HepG2 (cell line): ENCODE results near the gene NDUFA5. TPM values are rescaled to one million over a fixed set of nuclear protein-coding genes. Genes with fewer than 3 reads are reported as not detected.

Experiments
- ARID2 ChIP-seq: sonication (generic); formaldehyde crosslinking; IDR thresholded peaks from 2 replicates; pipeline ENCODE4 v1.8.1; 2022; ENCODE audit warnings: mild to moderate bottlenecking, missing genetic modification reagents, borderline replicate concordance
- IRF9 ChIP-seq: sonication (generic); formaldehyde crosslinking; IDR thresholded peaks from 2 replicates; pipeline ENCODE4 v1.8.0; 2022; ENCODE audit warnings: missing genetic modification reagents, mild to moderate bottlenecking, borderline replicate concordance
- RAD51 ChIP-seq: fragments of 450-650 bp; IDR thresholded peaks from 2 replicates; pipeline ENCODE4 v1.6.1; 2016; ENCODE audit warnings: borderline replicate concordance
- RFX1 ChIP-seq: fragments of 450-650 bp; IDR thresholded peaks from 2 replicates; pipeline ENCODE4 v1.6.1; 2017
- SIN3A ChIP-seq: IDR thresholded peaks from 2 replicates; pipeline ENCODE4 v1.6.1; 2011; ENCODE audit warnings: low read depth, mild to moderate bottlenecking, control low read depth, low read length, borderline replicate concordance
- ZNF672 ChIP-seq: sonication (generic); formaldehyde crosslinking; IDR thresholded peaks from 2 replicates; pipeline ENCODE4 v1.8.1; 2022; ENCODE audit warnings: missing genetic modification reagents
- polyA plus RNA-seq, 8 experiments: library from polyadenylated mRNA; depleted of rRNA in 3 of 8; stranded (reverse) in 7 of 8; unstranded in 1 of 8; fragments of >200 nt; fragmentation: Illumina TruSeq in 4 of 8; extraction: Trizol in 4 of 8; gene quantifications; 2 replicates each; pipeline versions ENCODE4 v1.2.1 to v1.2.3, GENCODE V29; 2011 to 2016; ENCODE audit warnings: low read depth in 4 of 8, missing spikeins in 1 of 8, mixed read lengths in 1 of 8; ENCODE audit not compliant: insufficient read depth in 1 of 8
- total RNA-seq, 5 experiments: library from RNA; depleted of rRNA; stranded (reverse); fragments of >200 nt; fragmentation: Illumina TruSeq; extraction: Trizol; gene quantifications; 2 replicates each; pipeline ENCODE4 v1.2.3, GENCODE V29; 2016; ENCODE audit warnings: low read depth in 1 of 5
- TF ChIP-seq, protein P1 (sequence below): sonication (generic); formaldehyde crosslinking; IDR thresholded peaks from 2 replicates; pipeline ENCODE4 v1.4.0; 2020; ENCODE audit warnings: missing genetic modification reagents, borderline replicate concordance
- TF ChIP-seq, protein P2 (sequence below): sonication (generic); formaldehyde crosslinking; IDR thresholded peaks from 2 replicates; pipeline ENCODE4 v1.4.0; 2020; ENCODE audit warnings: missing genetic modification reagents
- TF ChIP-seq, protein P3 (sequence below): sonication (generic); formaldehyde crosslinking; IDR thresholded peaks from 2 replicates; pipeline ENCODE4 v1.4.0; 2020; ENCODE audit warnings: missing genetic modification reagents

Gene NDUFA5
- total and polyA plus RNA-seq, 2 of the 13 experiments (the other 11 are each of a cell fraction or from before 2014, with no cell fraction given), result 16.9 to 55.9 TPM

DNA sequence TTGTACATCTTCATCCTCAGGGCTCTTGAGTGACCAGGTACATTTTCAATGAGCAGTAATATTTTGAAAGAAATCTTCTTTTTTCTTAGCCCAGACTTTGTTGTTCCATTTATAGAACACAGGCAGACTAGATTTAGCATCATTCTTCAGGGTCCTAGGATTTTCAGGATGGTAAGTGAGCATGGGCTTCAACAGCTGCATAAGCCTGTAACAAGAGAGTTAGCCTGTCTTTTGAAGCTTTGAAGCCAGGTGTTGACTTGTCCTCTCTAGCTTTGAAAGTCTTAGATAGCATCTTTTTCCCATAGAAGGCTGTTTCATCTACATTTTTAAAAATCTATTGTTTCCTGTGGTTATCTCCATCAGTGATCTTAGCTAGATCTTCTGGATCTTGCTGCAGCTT is 4.5 kb upstream of the NDUFA5 start (continued):
- TF ChIP-seq, protein P1, sequence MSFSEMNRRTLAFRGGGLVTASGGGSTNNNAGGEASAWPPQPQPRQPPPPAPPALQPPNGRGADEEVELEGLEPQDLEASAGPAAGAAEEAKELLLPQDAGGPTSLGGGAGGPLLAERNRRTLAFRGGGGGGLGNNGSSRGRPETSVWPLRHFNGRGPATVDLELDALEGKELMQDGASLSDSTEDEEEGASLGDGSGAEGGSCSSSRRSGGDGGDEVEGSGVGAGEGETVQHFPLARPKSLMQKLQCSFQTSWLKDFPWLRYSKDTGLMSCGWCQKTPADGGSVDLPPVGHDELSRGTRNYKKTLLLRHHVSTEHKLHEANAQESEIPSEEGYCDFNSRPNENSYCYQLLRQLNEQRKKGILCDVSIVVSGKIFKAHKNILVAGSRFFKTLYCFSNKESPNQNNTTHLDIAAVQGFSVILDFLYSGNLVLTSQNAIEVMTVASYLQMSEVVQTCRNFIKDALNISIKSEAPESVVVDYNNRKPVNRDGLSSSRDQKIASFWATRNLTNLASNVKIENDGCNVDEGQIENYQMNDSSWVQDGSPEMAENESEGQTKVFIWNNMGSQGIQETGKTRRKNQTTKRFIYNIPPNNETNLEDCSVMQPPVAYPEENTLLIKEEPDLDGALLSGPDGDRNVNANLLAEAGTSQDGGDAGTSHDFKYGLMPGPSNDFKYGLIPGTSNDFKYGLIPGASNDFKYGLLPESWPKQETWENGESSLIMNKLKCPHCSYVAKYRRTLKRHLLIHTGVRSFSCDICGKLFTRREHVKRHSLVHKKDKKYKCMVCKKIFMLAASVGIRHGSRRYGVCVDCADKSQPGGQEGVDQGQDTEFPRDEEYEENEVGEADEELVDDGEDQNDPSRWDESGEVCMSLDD (CRISPR knock-in tag), result no peak
- TF ChIP-seq RFX1, result no peak
- TF ChIP-seq IRF9 (CRISPR knock-in tag), result no peak
- TF ChIP-seq, protein P2, sequence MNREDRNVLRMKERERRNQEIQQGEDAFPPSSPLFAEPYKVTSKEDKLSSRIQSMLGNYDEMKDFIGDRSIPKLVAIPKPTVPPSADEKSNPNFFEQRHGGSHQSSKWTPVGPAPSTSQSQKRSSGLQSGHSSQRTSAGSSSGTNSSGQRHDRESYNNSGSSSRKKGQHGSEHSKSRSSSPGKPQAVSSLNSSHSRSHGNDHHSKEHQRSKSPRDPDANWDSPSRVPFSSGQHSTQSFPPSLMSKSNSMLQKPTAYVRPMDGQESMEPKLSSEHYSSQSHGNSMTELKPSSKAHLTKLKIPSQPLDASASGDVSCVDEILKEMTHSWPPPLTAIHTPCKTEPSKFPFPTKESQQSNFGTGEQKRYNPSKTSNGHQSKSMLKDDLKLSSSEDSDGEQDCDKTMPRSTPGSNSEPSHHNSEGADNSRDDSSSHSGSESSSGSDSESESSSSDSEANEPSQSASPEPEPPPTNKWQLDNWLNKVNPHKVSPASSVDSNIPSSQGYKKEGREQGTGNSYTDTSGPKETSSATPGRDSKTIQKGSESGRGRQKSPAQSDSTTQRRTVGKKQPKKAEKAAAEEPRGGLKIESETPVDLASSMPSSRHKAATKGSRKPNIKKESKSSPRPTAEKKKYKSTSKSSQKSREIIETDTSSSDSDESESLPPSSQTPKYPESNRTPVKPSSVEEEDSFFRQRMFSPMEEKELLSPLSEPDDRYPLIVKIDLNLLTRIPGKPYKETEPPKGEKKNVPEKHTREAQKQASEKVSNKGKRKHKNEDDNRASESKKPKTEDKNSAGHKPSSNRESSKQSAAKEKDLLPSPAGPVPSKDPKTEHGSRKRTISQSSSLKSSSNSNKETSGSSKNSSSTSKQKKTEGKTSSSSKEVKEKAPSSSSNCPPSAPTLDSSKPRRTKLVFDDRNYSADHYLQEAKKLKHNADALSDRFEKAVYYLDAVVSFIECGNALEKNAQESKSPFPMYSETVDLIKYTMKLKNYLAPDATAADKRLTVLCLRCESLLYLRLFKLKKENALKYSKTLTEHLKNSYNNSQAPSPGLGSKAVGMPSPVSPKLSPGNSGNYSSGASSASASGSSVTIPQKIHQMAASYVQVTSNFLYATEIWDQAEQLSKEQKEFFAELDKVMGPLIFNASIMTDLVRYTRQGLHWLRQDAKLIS, result no peak
- no peak for TF ChIP-seq SIN3A
- TF ChIP-seq, protein P3, sequence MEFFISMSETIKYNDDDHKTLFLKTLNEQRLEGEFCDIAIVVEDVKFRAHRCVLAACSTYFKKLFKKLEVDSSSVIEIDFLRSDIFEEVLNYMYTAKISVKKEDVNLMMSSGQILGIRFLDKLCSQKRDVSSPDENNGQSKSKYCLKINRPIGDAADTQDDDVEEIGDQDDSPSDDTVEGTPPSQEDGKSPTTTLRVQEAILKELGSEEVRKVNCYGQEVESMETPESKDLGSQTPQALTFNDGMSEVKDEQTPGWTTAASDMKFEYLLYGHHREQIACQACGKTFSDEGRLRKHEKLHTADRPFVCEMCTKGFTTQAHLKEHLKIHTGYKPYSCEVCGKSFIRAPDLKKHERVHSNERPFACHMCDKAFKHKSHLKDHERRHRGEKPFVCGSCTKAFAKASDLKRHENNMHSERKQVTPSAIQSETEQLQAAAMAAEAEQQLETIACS (CRISPR knock-in tag), result no peak
- TF ChIP-seq ZNF672 (CRISPR knock-in tag), result no peak
- no peak for TF ChIP-seq ARID2 (CRISPR knock-in tag)
- no peak for TF ChIP-seq RAD51
